Hematopoietic multipotent progenitor cell (in vitro differentiated cells): ENCODE data around the gene C1RL. TPM values are rescaled to one million over a fixed set of nuclear protein-coding genes. Genes with fewer than 3 reads are reported as not detected.
"Not testable (repeated sequence)": the region's sequence is repeated elsewhere in the genome, so short reads cannot be mapped to it uniquely, and the experiment has no call there.

Source experiments
- DNase-seq, 3 donors: peaks; one replicate each; pipeline ENCODE4 v3.0.0-alpha.2; 2011 to 2015; ENCODE audit warnings: low read depth in 2 of 3, low spot score in 2 of 3
- total RNA-seq: library from RNA; depleted of rRNA; stranded (reverse); fragments of >200 nt; gene quantifications from one replicate; pipeline ENCODE4 v1.2.3, GENCODE V29; 2012

The C1RL gene
- total RNA-seq, 1 donor = 71.9 TPM

DNA sequence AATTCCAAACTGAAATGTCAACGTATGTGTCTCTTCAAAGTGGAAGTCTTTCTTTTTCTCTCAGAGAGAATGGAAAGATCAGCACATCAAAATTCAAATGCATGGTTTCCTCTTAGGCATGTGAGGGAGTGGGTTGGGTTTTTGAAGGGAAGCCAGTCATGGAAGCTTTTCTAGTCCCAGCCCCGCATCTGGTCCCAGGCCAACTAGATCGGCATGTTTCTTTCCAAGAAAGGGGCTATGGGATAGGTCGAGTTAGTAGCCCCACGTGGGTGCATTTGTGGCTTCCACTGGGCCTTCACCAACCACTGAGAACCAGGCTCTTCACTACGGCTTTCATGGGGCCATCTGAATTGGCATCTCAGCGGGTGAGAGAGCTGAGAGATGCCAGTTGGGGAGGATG, 41.9 kb downstream of the C1RL start:
- DNase-seq = no peak

DNA sequence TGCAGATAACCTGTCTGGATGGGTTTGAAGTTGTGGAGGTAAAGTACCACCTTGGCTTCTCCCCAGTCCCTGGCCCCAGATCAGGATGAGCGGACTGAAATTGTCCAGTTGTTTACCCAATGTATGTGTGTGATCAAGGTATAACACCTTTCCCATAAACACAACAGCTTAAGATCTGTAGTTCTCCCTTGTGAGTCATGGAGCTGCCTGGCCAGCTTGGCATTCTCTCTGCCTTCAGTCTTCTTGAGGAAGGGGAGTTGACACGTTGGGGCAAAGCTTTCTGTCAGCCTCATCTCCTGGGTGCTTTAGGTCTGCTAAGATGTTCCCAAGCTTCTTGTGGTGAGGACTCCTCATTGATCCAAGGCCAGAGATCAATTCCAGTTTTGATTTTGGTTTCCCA, 42.4 kb downstream of the C1RL start:
- DNase-seq = no peak

DNA sequence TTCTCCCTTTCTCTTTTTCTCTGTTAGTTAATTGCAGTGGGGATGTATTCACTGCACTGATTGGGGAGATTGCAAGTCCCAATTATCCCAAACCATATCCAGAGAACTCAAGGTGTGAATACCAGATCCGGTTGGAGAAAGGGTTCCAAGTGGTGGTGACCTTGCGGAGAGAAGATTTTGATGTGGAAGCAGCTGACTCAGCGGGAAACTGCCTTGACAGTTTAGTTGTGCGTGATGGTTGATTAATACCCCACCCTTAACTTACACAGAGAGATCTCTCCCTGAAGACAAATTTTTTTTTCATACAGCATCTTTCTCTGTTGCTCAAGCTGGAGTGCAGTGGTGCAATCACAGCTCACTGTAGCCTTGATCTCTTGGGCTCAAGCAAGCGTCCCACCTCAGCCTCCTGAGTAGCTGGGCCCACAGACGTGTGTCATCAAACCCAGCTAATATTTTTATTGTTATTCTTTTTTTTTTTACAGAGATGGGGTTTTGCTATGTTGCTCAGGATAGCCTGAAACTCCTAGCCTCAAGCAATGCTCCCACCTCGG, 43.9 kb downstream of the C1RL start:
- no peak for DNase-seq

DNA sequence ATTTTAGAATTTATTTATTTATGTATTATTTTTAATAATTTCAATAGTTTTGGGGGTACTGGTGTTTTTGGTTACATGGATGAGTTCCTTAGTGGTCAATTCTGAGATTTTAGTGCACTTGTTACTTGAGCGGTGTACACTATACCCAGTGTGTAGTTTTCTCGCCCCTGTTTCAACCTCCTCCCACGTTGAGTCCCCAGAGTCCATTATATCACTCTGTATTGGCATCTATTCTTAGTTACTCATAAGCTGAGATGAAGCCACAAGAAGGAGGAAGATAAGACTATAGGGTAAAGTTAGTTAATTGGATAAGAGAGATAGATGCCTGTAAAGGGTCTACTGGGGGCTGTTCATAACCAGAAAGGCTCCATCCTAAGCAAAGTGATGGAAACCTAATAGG, 44.5 kb downstream of the C1RL start:
- no peak for DNase-seq

DNA sequence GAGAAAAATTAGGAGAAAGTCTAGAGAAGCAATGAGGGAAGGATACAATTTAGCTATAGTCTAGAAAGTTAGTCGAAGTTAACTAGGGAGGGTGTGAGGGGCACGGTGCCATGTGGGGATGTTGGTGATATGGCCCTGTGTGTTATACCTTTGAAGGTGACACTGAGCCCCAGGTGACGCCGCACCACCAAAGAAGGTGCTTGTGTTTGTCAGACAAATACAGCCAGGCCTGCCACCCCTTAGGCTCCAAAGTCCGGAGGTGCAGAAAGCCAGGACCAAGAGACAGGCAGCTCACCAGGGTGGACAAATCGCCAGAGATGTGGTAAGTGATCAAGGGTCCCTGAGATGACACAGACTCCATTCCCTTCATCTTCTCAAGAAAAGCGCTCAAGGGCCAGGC, 47.4 kb downstream of the C1RL start:
- DNase-seq = no peak

DNA sequence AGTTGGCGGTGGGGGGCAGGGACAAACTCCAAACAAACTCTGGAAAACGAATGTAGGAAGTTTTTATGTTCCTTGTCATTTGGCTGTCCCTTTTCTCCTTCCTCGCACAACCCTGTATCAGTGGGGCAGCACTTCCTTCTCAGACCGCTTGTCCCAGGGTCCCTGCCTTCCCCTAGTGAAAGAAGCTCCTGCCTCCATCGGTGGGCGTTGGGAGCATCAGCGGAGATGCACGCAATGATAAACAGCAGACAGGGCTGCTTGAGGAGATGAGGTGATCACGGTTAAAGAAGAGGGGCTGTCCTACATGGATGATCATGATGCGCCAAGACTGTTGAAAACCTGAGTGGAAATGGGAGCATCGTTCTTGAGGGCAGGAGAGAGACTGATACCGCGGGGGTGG, 47.9 kb downstream of the C1RL start:
- no peak for DNase-seq

DNA sequence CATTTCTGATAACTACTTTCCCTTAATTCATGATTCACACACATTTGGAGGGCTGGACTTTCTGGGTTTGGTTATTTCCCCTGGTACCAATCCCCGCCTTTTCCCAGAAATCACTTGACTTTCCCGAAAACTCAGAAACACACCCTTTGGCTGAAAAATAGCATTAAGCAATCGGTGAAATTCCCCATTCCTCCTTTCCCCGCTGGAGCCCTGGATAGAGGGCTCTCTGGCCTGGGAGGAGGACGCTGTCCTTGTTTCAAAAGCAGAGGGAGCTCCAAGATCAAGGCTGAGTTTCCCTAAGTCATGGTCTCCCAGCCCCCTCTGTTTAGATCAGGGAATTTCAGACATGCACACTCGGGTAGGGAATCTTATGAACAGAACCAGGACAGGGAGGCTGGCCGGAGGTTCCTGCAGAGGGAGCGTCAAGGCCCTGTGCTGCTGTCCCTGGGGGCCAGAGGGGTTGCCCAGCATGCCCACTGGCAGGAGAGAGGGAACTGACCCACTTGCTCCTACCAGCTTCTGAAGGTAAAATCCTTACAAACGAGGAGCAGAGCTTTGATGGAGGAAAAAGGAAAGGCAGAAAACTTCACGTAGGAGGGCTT, 48.6 kb downstream of the C1RL start, which contains the start of gene C1S:
Gene C1S, plus strand, starts transcription at position 366 of the 602 bp plus-strand sequence. CDS start 1,195 bp downstream, outside the sequence.
- peak in 1 of 3 donors; percentile 40 for DNase-seq

DNA sequence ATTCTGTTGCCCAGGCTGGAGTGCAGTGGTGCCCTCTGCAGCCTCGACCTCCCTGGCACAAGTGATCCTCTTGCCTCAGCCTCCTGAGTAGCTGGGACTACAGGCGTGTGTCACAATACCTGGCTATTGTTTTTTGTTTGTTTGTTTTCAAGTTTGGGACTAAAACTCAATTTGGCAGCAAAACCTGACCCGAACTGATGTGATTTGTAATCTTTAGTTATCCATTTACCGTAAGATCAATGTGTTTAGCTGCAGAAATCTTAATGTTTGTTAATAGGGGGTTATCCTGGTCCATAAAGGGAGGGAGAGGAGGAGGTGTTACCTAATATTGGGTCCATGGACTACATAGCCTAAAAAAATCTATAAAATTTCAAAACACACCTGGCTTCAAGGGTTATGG, 49.2 kb downstream of the C1RL start:
- no peak for DNase-seq

DNA sequence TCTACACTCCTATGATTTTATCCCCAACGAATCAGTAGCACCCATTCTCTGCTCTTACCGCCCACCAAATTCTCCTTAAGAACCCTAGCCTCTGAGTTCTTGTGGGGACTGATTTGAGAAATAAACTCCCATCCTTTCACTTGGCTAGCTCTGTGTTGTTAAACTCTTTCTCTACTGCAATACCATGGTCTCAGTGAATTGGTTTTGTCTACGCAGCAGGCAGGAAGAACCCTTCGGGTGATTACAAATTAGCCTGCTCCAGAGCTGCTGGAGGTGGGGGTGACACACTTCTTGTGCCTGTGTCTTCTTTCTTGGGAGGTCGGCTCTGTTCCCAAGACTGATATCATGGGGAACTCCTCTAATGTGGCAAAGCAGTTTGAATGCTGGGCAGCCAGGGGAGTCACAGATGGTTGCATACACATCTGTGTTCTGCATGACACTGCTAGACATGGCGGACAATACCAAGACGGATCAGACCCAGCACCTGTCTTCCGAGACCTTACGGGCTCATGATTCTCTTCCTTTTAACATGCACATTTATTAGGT, 50.1 kb downstream of the C1RL start:
- no peak for DNase-seq

DNA sequence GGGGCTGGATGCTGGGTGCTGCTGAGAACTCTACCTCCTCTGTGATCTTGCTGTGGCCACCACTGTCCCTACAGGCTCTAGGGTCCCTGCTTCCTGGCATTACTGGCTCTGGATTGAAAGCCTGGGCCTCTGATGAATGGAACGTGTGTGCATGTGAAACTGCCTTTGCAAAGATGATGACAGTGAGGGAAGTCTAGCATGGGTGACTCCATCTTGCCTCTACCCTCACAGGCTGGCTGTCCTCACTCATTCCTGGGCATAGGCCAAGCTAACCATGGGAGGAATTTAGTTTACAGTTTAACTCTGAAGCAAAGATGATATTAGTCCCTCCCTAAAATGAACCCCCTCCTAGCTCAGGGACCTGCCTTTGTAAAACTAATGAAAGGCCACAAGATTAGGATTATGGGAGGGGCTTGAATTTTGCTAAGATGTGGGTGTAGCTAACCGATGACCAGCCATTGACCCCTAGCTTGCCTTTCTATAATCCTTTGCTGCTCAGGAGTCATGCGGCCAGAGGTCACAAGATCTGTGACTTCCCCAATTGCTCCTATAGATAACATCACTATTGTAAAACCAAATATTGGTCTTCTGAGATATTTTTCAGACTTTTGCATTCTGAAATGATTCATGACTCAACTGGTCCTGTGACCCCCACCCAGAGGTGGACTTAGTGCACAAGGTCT, 50.7 kb downstream of the C1RL start:
- no peak for DNase-seq

DNA sequence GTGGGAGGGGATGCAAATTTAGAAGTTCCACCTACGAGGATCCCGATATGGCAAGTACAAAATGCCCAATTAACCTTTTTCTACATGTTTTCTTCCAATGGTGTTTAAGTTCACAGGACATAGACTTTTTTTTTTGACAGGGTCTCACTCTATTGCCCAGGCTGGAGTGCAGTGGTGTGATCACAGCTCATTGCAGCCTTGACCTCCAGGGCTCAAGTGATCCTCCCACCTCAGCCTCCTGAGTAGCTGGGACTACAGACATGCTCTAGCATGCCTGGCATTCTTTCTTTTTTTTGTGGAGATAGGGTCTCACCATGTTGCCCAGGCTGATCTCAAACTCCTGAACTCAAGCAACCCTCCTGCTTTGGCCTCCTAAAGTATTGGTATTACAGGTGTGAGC, 53.3 kb downstream of the C1RL start:
- not testable (repeated sequence) for DNase-seq

DNA sequence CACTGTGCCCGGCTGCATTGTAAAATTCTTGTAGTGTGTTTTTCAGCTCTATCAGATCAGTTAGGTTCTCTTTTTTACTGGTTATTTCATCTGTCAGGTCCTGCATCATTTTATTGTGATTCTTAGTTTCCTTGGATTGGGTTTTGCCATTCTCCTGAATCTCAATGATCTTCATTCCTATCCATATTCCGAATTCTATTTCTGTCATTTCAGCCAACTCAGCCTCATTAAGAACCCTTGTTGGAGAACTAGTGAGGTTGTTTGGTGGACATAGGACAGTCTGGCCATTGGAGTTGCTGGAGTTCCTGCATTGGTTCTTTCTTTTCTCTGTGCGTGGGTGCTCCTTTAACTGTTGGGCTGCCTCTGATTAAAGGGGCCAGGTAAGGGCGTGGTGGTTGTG, 54.1 kb downstream of the C1RL start:
- no peak for DNase-seq

DNA sequence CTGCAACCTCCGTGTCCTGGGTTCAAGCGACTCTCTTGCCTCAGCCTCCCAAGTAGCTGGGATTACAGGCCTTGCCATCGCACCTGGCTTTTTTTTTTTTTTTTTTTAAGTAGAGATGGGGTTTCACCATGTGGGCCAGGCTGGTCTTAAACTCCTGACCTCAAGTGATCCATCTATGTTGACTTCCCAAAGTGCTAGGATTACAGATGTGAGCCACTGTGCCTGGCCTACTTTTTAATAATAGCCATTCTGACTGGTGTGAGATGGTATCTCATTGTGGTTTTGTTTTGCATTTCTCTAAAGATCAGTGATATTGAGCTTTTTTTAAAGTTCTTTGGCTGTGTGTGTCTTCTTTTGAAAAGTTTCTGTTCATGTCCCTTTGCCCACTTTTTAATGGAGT, 59.0 kb downstream of the C1RL start:
- DNase-seq = not testable (repeated sequence)

DNA sequence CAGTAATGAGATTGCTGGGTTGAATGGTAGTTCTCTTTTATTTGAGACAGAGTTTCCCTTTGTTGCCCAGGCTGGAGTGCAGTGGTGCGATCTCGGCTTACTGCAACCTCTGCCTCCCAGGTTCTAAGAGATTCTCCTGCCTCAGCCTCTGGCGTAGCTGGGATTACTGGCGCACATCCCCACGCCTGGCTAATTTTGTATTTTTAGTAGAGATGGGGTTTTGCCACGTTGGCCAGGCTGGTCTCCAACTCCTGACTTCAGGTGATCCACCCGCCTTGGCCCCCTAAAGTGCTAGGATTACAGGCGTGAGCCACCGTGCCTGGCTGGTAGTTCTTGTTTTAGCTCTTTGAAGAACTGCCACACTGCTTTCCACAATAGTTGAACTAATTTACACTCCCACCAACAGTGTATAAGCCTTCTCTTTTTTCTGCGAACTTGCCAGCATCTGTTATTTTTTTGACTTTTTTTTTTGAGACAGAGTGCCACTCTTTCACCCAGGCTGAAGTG, 59.5 kb downstream of the C1RL start:
- DNase-seq = not testable (repeated sequence)

DNA sequence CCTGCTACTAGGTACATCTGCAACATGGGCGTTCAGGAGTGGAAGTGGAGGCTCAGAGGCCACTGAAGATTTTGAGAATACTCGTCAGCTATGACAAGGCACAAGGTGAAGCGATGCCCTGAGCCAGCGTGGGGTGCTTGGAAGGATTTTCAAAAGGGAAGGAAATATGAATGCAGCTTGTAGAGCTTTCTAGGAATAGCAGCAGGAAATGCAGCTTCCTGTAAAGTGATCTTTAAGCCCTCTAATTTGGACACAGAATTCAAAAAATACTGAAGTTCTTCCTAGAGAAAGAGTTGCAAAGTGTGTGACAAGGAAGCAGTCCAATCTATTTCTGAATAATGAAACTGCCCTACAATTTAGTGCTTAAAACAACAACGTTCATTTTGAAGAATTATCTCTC, 61.7 kb downstream of the C1RL start:
- DNase-seq = no peak

DNA sequence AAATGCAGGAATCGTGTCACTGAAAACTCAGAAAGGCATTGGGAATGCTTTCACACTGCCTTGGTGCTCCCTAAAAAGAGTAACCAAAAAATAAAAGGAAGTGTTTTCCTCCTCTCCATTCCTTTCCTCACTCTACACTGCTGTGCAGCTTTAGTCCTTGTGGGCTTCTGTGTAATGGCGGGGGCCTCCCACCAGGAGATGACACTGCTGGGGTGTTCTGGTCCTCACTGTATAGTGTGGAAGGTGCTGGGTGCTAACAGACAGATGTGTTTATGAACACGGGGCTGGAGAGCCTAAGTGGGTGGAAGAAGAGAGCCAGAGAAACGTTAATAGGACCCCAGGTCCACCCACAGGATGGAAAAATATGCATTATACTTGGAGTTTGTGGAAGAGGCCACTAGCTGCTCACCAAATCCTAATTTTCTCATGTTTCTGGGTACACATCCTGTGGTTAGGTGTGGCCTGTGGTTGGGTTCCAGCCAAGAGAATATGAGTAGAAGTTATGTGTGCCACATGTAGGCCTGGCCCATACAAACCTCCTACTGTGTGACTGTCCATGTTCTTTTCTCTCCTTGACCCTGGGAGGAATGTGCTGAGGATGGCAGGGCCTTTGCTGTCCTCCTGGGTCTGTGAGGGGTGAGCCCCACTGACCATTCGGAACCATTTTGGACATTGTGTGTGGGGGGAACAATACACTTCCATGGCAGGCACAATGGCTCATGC, 62.5 kb downstream of the C1RL start:
- no peak for DNase-seq

DNA sequence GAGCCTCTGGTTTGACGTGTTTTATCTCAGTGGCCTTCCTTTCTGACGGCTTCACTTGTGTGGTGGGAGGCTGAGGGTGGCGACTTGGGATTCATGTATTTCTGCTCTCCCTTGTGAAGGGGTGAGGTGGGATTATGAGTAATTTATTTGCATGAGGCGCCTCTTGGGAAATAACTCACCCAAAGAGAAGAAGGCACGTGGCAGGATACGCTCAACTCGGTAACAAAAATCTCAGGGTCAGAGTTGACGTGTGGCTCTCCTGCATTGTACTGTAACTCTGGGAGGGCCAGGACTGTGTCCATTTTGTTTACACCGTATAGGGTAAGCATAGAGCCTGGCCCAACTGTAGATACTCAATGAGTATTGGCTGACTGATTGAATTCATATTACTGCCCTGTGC, 63.1 kb downstream of the C1RL start:
- DNase-seq = no peak
